KOPT-K1 (cell line): ENCODE results near the gene GTF3C1.

Experiments
- H3K27ac ChIP-seq: fragments of 200-600 bp; sonication (generic); 2 replicates; pipeline ENCODE4 v1.5.1; 2016; ENCODE audit warnings: antibody characterized with exemption, mild to moderate bottlenecking, low read depth, low read length; ENCODE audit not compliant: poor library complexity, severe bottlenecking
- H3K36me3 ChIP-seq: fragments of 200-600 bp; sonication (generic); 2 replicates; pipeline ENCODE4 v1.5.1; 2017; ENCODE audit warnings: antibody characterized with exemption, mild to moderate bottlenecking, low read length, moderate library complexity; ENCODE audit not compliant: insufficient read depth
- H3K9me3 ChIP-seq: fragments of 200-600 bp; sonication (generic); 2 replicates; pipeline ENCODE4 v1.5.1; 2017; ENCODE audit warnings: antibody characterized with exemption, low read length, mild to moderate bottlenecking; ENCODE audit not compliant: insufficient read depth, poor library complexity, severe bottlenecking

GTF3C1 gene

GRCh38 chr16:27491894-27492587, 57.7 kb downstream of the GTF3C1 start:
- no peak overlapping the region for H3K27ac ChIP-seq
- H3K9me3 ChIP-seq: no peaks in the 10 kb centered on the region
- peaks cover 100% of the 10 kb centered on the region for H3K36me3 ChIP-seq

GRCh38 chr16:27489906-27490305, 59.8 kb downstream of the GTF3C1 start:
- H3K36me3 ChIP-seq: peaks cover 100% of the 10 kb centered on the region
- H3K27ac ChIP-seq: no peak overlapping the region
- H3K9me3 ChIP-seq: no peaks in the 10 kb centered on the region

- Histone ChIP-seq H3K9me3 (no peaks in the 10 kb centered on the region), H3K36me3 (peaks cover 100% of the 10 kb centered on the region), H3K27ac (no peak overlapping the region)
Measured at GRCh38 chr16:27489421-27489820, 60.3 kb downstream of the GTF3C1 start.

- peaks cover 100% of the 10 kb centered on the region for H3K36me3 ChIP-seq
- H3K27ac ChIP-seq: no peak overlapping the region
- H3K9me3 ChIP-seq: no peaks in the 10 kb centered on the region
Measured at GRCh38 chr16:27486760-27487159, 63.0 kb downstream of the GTF3C1 start.

GRCh38 chr16:27486344-27486743, 63.4 kb downstream of the GTF3C1 start:
- Histone ChIP-seq H3K36me3 (peaks cover 100% of the 10 kb centered on the region), H3K9me3 (no peaks in the 10 kb centered on the region), H3K27ac (no peak overlapping the region)

- Histone ChIP-seq H3K27ac (no peak overlapping the region), H3K9me3 (no peaks in the 10 kb centered on the region), H3K36me3 (peaks cover 100% of the 10 kb centered on the region)
Measured at GRCh38 chr16:27485811-27486210, 63.9 kb downstream of the GTF3C1 start.

GRCh38 chr16:27485126-27485525, 64.6 kb downstream of the GTF3C1 start:
- Histone ChIP-seq H3K27ac (no peak overlapping the region), H3K36me3 (peaks cover 100% of the 10 kb centered on the region)

GRCh38 chr16:27483624-27484023, 66.1 kb downstream of the GTF3C1 start:
- peaks cover 99% of the 10 kb centered on the region for H3K36me3 ChIP-seq
- no peaks in the 10 kb centered on the region for H3K9me3 ChIP-seq
- H3K27ac ChIP-seq: no peak overlapping the region

More at GRCh38 chr16:27485126-27485525, 64.6 kb downstream of the GTF3C1 start:
- H3K9me3 ChIP-seq: no peaks in the 10 kb centered on the region

GRCh38 chr16:27483088-27483437, 66.7 kb downstream of the GTF3C1 start:
- H3K27ac ChIP-seq: no peak overlapping the region
- peaks cover 99% of the 10 kb centered on the region for H3K36me3 ChIP-seq

GRCh38 chr16:27482397-27483087, 67.2 kb downstream of the GTF3C1 start:
- Histone ChIP-seq H3K36me3 (peaks cover 99% of the 10 kb centered on the region), H3K9me3 (no peaks in the 10 kb centered on the region), H3K27ac (no peak overlapping the region)

More at GRCh38 chr16:27483088-27483437, 66.7 kb downstream of the GTF3C1 start:
- H3K9me3 ChIP-seq: no peaks in the 10 kb centered on the region

GRCh38 chr16:27481282-27481934, 68.3 kb downstream of the GTF3C1 start:
- H3K9me3 ChIP-seq: no peaks in the 10 kb centered on the region
- no peak overlapping the region for H3K27ac ChIP-seq
- peaks cover 98% of the 10 kb centered on the region for H3K36me3 ChIP-seq

- Histone ChIP-seq H3K36me3 (peaks cover 98% of the 10 kb centered on the region), H3K9me3 (no peaks in the 10 kb centered on the region), H3K27ac (no peak overlapping the region)
Measured at GRCh38 chr16:27480761-27481160, 69.0 kb downstream of the GTF3C1 start.

- H3K27ac ChIP-seq: no peak overlapping the region
- H3K36me3 ChIP-seq: peaks cover 98% of the 10 kb centered on the region
- no peaks in the 10 kb centered on the region for H3K9me3 ChIP-seq
Measured at GRCh38 chr16:27476240-27476639, 73.5 kb downstream of the GTF3C1 start.

- H3K27ac ChIP-seq: no peak overlapping the region
- peaks cover 98% of the 10 kb centered on the region for H3K36me3 ChIP-seq
- H3K9me3 ChIP-seq: no peaks in the 10 kb centered on the region
Measured at GRCh38 chr16:27475561-27475960, 74.2 kb downstream of the GTF3C1 start.

- Histone ChIP-seq H3K36me3 (peaks cover 99% of the 10 kb centered on the region), H3K27ac (no peak overlapping the region), H3K9me3 (no peaks in the 10 kb centered on the region)
Measured at GRCh38 chr16:27474921-27475320, 74.8 kb downstream of the GTF3C1 start.
